VCaP (cell line): ENCODE results near the gene MAP7.

Experiments
- H3K27ac ChIP-seq: fragments of 450-650 bp; 2 replicates; pipeline ENCODE4 v1.5.1; 2017
- CTCF ChIP-seq: fragments of 450-650 bp; conservative IDR thresholded peaks from 2 replicates; pipeline ENCODE4 v1.5.1; 2017; ENCODE audit warnings: mild to moderate bottlenecking, moderate library complexity

Gene MAP7

GRCh38 chr6:136412410-136412809 is 137.8 kb downstream of the MAP7 start:
- no peak for TF ChIP-seq CTCF
- H3K27ac ChIP-seq: no peak overlapping the region

- TF ChIP-seq CTCF: no peak
- H3K27ac ChIP-seq: no peak overlapping the region
Measured at GRCh38 chr6:136411453-136412354, 138.5 kb downstream of the MAP7 start.

GRCh38 chr6:136411025-136411325 is 139.2 kb downstream of the MAP7 start:
- no peak for TF ChIP-seq CTCF
- H3K27ac ChIP-seq: no peak overlapping the region

GRCh38 chr6:136410201-136411024 is 139.8 kb downstream of the MAP7 start:
- TF ChIP-seq CTCF: no peak
- H3K27ac ChIP-seq: no peak overlapping the region

GRCh38 chr6:136409597-136409996 is 140.6 kb downstream of the MAP7 start:
- no peak overlapping the region for H3K27ac ChIP-seq
- no peak for TF ChIP-seq CTCF

- H3K27ac ChIP-seq: no peak overlapping the region
- no peak for TF ChIP-seq CTCF
Measured at GRCh38 chr6:136408204-136408603, 142.0 kb downstream of the MAP7 start.

- peak overlapping the region; percentile 33 for H3K27ac ChIP-seq
- no peak for TF ChIP-seq CTCF
Measured at GRCh38 chr6:136405420-136406029, 144.7 kb downstream of the MAP7 start.
